HEK293 (cell line): Measurements from ENCODE around the gene ALKBH4.

ENCODE experiments used
- CTCF ChIA-PET: fragments of 350-600 bp; formaldehyde crosslinking; extraction: SDS; loops from one replicate; lab custom pipeline; 2021; ENCODE audit warnings: antibody characterized with exemption; lab: Yijun Ruan, JAX
- POLR2A ChIA-PET: fragments of 300-600 bp; formaldehyde crosslinking; extraction: SDS; loops from one replicate; lab custom pipeline; 2020; ENCODE audit warnings: antibody characterized with exemption, inconsistent platforms; lab: Yijun Ruan, JAX
- H3K27ac ChIP-seq: fragments of 200-500 bp; sonication (Bioruptor generic); 2 replicates; pipeline ENCODE4 v1.5.1; 2014; ENCODE audit warnings: low read depth, low read length, control low read depth, inconsistent platforms; ENCODE audit errors: extremely low read depth
- H3K36me3 ChIP-seq, 2 experiments: fragments of 200-500 bp in 1 of 2; sonication (Bioruptor generic) in 1 of 2; 1 replicate in 1 of 2; 2 replicates in 1 of 2; pipeline ENCODE4 v1.5.1; 2014 to 2017; ENCODE audit warnings: inconsistent platforms in 2 of 2, low read length in 2 of 2; ENCODE audit not compliant: control insufficient read depth in 2 of 2, insufficient read depth in 1 of 2
- H3K4me1 ChIP-seq: fragments of 200-500 bp; sonication (Bioruptor generic); 2 replicates; pipeline ENCODE4 v1.5.1; 2014; ENCODE audit warnings: mild to moderate bottlenecking, low read length, inconsistent platforms; ENCODE audit not compliant: control insufficient read depth, insufficient read depth
- H3K4me3 ChIP-seq: 2 replicates; pipeline ENCODE4 v1.5.1; 2011; ENCODE audit warnings: low read depth, mild to moderate bottlenecking, control low read depth, low read length, moderate library complexity
- H3K9me3 ChIP-seq: fragments of 200-500 bp; sonication (Bioruptor generic); 2 replicates; pipeline ENCODE4 v1.5.1; 2014; ENCODE audit warnings: low read depth, low read length, inconsistent platforms; ENCODE audit not compliant: control insufficient read depth, insufficient read depth
- CTCF ChIP-seq: fragments of 450-650 bp; formaldehyde crosslinking; IDR thresholded peaks from 2 replicates; pipeline ENCODE4 v1.5.1; 2016; ENCODE audit warnings: missing biosample characterization, missing genetic modification characterization
- GLI4 ChIP-seq: fragments of 450-650 bp; formaldehyde crosslinking; IDR thresholded peaks from 2 replicates; pipeline ENCODE4 v1.5.1; 2016; ENCODE audit warnings: missing biosample characterization, missing genetic modification characterization
- GLIS1 ChIP-seq: fragments of 450-650 bp; formaldehyde crosslinking; IDR thresholded peaks from 2 replicates; pipeline ENCODE4 v1.5.1; 2016; ENCODE audit warnings: missing biosample characterization, missing genetic modification characterization
- GLIS2 ChIP-seq: fragments of 450-650 bp; formaldehyde crosslinking; IDR thresholded peaks from 2 replicates; pipeline ENCODE4 v1.5.1; 2016; ENCODE audit warnings: missing biosample characterization, missing genetic modification characterization
- PRDM10 ChIP-seq: fragments of 450-650 bp; formaldehyde crosslinking; IDR thresholded peaks from 2 replicates; pipeline ENCODE4 v1.5.1; 2016; ENCODE audit warnings: missing biosample characterization, missing genetic modification characterization
- SP3 ChIP-seq: fragments of 450-650 bp; formaldehyde crosslinking; IDR thresholded peaks from 2 replicates; pipeline ENCODE4 v1.5.1; 2016; ENCODE audit warnings: missing biosample characterization, missing genetic modification characterization
- ZBTB11 ChIP-seq: fragments of 450-650 bp; formaldehyde crosslinking; conservative IDR thresholded peaks from 2 replicates; pipeline ENCODE4 v1.5.1; 2016; ENCODE audit warnings: low read depth, missing biosample characterization, missing genetic modification characterization
- ZNF335 ChIP-seq: fragments of 450-650 bp; formaldehyde crosslinking; conservative IDR thresholded peaks from 2 replicates; pipeline ENCODE4 v1.5.1; 2016; ENCODE audit warnings: missing biosample characterization, missing genetic modification characterization
- ZNF350 ChIP-seq: fragments of 450-650 bp; formaldehyde crosslinking; IDR thresholded peaks from 2 replicates; pipeline ENCODE4 v1.5.0; 2017; ENCODE audit warnings: missing biosample characterization, mild to moderate bottlenecking, missing genetic modification characterization
- ZNF362 ChIP-seq: fragments of 450-650 bp; formaldehyde crosslinking; IDR thresholded peaks from 2 replicates; pipeline ENCODE4 v1.5.1; 2016; ENCODE audit warnings: missing biosample characterization, missing genetic modification characterization
- ZNF366 ChIP-seq: fragments of 450-650 bp; formaldehyde crosslinking; conservative IDR thresholded peaks from 2 replicates; pipeline ENCODE4 v1.5.1; 2016; ENCODE audit warnings: missing biosample characterization, missing genetic modification characterization
- ZNF48 ChIP-seq: fragments of 450-650 bp; formaldehyde crosslinking; IDR thresholded peaks from 2 replicates; pipeline ENCODE4 v1.5.1; 2016; ENCODE audit warnings: missing biosample characterization, missing genetic modification characterization
- ZXDB ChIP-seq: fragments of 450-650 bp; formaldehyde crosslinking; IDR thresholded peaks from 2 replicates; pipeline ENCODE4 v1.5.1; 2016; ENCODE audit warnings: missing biosample characterization, missing genetic modification characterization

ALKBH4 gene

GRCh38 chr7:102436118-102436517 is 28.5 kb downstream of the ALKBH4 start (continued):
- no peak for TF ChIP-seq ZNF366

- peaks cover 7 to 16% of the 10 kb centered on the region in 2 experiments; a peak in 2 of 3 replicates for H3K36me3 ChIP-seq
- TF ChIP-seq ZXDB (tag by site-specific recombination): peak; percentile 6; the same call in 1 of the 2 replicates
- no peak for TF ChIP-seq ZNF350
- TF ChIP-seq ZBTB11 (tag by site-specific recombination): 0 out of 2 replicates have a peak, but pooled peaks have one; percentile 8
- no peak for TF ChIP-seq GLI4 (tag by site-specific recombination)
- TF ChIP-seq PRDM10: peak; percentile 77
- TF ChIP-seq GLIS2: 0 out of 2 replicates have a peak, but pooled peaks have one; percentile 2
- TF ChIP-seq GLIS1 (tag by site-specific recombination): 0 out of 2 replicates have a peak, but pooled peaks have one; percentile 9
- TF ChIP-seq CTCF: 0 out of 2 replicates have a peak, but pooled peaks have one; percentile 4
- no peak for TF ChIP-seq ZNF48 (tag by site-specific recombination)
- peak; percentile 69 for TF ChIP-seq ZNF335 (tag by site-specific recombination)
- TF ChIP-seq ZNF362 (tag by site-specific recombination): peak; percentile 79
- TF ChIP-seq SP3 (tag by site-specific recombination): 0 out of 2 replicates have a peak, but pooled peaks have one; percentile 12
- peaks cover 15% of the 10 kb centered on the region for H3K4me1 ChIP-seq
- CTCF ChIA-PET: interaction anchor here (0.6 to 1.0 kb wide), 4 partner anchors 22 to 1826 kb away, joined by 3 to 6 read pairs (median 3); partner anchors contain the start of gene PRKRIP1
- peak overlapping the region; percentile 83 for H3K4me3 ChIP-seq
- peak overlapping the region; percentile 68; the same call in 1 of the 2 replicates for H3K27ac ChIP-seq
- H3K9me3 ChIP-seq: no peaks in the 10 kb centered on the region
- POLR2A ChIA-PET: interaction anchor here (0.6 to 1.0 kb wide), 2 partner anchors 18 to 314 kb away, joined by 3 to 5 read pairs; no protein-coding TSS in a partner anchor
Observed at GRCh38 chr7:102434039-102434486, 30.6 kb downstream of the ALKBH4 start.
